Mesendoderm (in vitro differentiated cells): ENCODE data around the gene TXNDC5.

Experiments used
- DNase-seq: peaks from one replicate; pipeline ENCODE4 v3.0.0; 2013
- H2AK5ac ChIP-seq: 2 replicates; pipeline ENCODE4 v1.6.1; 2013; ENCODE audit warnings: low read length, inconsistent platforms
- H2BK120ac ChIP-seq: 2 replicates; pipeline ENCODE4 v1.6.1; 2013; ENCODE audit warnings: low read depth, mild to moderate bottlenecking, low read length, moderate library complexity, mixed read lengths
- H2BK15ac ChIP-seq: replicated peaks from 2 replicates; pipeline ENCODE4 v1.6.1; 2013; ENCODE audit warnings: low read depth, mild to moderate bottlenecking, moderate library complexity
- H2BK5ac ChIP-seq: 2 replicates; pipeline ENCODE4 v1.6.1; 2013; ENCODE audit warnings: low read length, inconsistent platforms
- H3K18ac ChIP-seq: 2 replicates; pipeline ENCODE4 v1.6.1; 2013; ENCODE audit warnings: mild to moderate bottlenecking, low read length, mixed read lengths
- H3K23ac ChIP-seq: one replicate; pipeline ENCODE4 v1.6.1; 2013; ENCODE audit warnings: low read length
- H3K27ac ChIP-seq: 2 replicates; pipeline ENCODE4 v1.5.1; 2013; ENCODE audit warnings: low read depth, mild to moderate bottlenecking, inconsistent platforms, low read length, moderate library complexity
- H3K27me3 ChIP-seq: 2 replicates; pipeline ENCODE4 v1.6.1; 2013; ENCODE audit warnings: low read length, control low read depth, mild to moderate bottlenecking, inconsistent platforms; ENCODE audit not compliant: insufficient read depth, poor library complexity
- H3K36me3 ChIP-seq: 2 replicates; pipeline ENCODE4 v1.6.1; 2013; ENCODE audit warnings: low read length, inconsistent platforms; ENCODE audit not compliant: control insufficient read depth, insufficient read depth
- H3K4ac ChIP-seq: one replicate; pipeline ENCODE4 v1.6.1; 2013; ENCODE audit warnings: low read depth, mild to moderate bottlenecking, low read length, moderate library complexity
- H3K4me1 ChIP-seq: 2 replicates; pipeline ENCODE4 v1.6.1; 2013; ENCODE audit warnings: low read depth, low read length, inconsistent platforms; ENCODE audit not compliant: control insufficient read depth
- H3K4me2 ChIP-seq: 2 replicates; pipeline ENCODE4 v1.6.1; 2013; ENCODE audit warnings: low read length
- H3K4me3 ChIP-seq: 2 replicates; pipeline ENCODE4 v1.5.1; 2013; ENCODE audit warnings: mild to moderate bottlenecking, low read length
- H3K56ac ChIP-seq: one replicate; pipeline ENCODE4 v1.6.1; 2013; ENCODE audit warnings: low read length
- H3K79me1 ChIP-seq: 2 replicates; pipeline ENCODE4 v1.6.1; 2013; ENCODE audit warnings: low read length, inconsistent platforms
- H3K79me2 ChIP-seq: 2 replicates; pipeline ENCODE4 v1.6.1; 2013; ENCODE audit warnings: mild to moderate bottlenecking, low read length; ENCODE audit not compliant: control insufficient read depth, insufficient read depth
- H3K9ac ChIP-seq: 2 replicates; pipeline ENCODE4 v1.6.1; 2013; ENCODE audit warnings: low read length, inconsistent platforms
- H4K5ac ChIP-seq: one replicate; pipeline ENCODE4 v1.6.1; 2013; ENCODE audit warnings: low read length
- H4K8ac ChIP-seq: one replicate; pipeline ENCODE4 v1.6.1; 2013; ENCODE audit warnings: low read depth, mild to moderate bottlenecking, control low read depth, low read length, moderate library complexity
- WGBS: extraction: QIAGEN DNeasy Blood & Tissue Kit; methylation state at CpG from one replicate; pipeline ENCODE4 v1.1.7; 2013; ENCODE audit warnings: low lambda C conversion rate, missing lambda C conversion rate; ENCODE audit not compliant: insufficient coverage; ENCODE audit errors: extremely low coverage; 5-methylcytosine and 5-hydroxymethylcytosine counted together

TXNDC5 gene

GRCh38 chr6:7832904-7833750, 77.5 kb downstream of the TXNDC5 start:
- Histone ChIP-seq H3K79me2 (no peaks in the 10 kb centered on the region), H3K18ac (no peak overlapping the region), H3K56ac (no peak overlapping the region), H3K9ac (no peak overlapping the region), H3K4ac (no peak overlapping the region), H3K27me3 (no peaks in the 10 kb centered on the region), H3K4me3 (no peak overlapping the region), H4K8ac (no peak overlapping the region), H2BK5ac (no peak overlapping the region), H3K4me1 (no peaks in the 10 kb centered on the region), H2AK5ac (no peak overlapping the region), H3K23ac (no peak overlapping the region), H2BK120ac (no peak overlapping the region), H2BK15ac (no peak overlapping the region), H4K5ac (no peak overlapping the region), H3K36me3 (no peaks in the 10 kb centered on the region), H3K79me1 (no peaks in the 10 kb centered on the region), H3K27ac (no peak overlapping the region), H3K4me2 (no peak overlapping the region)
- DNase-seq = no peak
- no CpG with 5 or more reads among the region's 9 CpGs for WGBS
